Kidney (tissue), 14 donors: ENCODE measurements around the gene EFCAB6. TPM values are rescaled to one million over a fixed set of nuclear protein-coding genes. Genes with fewer than 3 reads are reported as not detected.

Experiments
- DNase-seq, 5 donors: peaks; one replicate each; pipeline ENCODE4 v3.0.0-alpha.2; 2013 to 2020
- FAIRE-seq: peaks from 2 replicates; lab custom pipeline; 2012; peaks lifted over from hg19 to GRCh38; lab: Jason Lieb, UNC
- H3K27ac ChIP-seq, 2 donors: one replicate each; pipeline ENCODE4 v1.7.0; 2013; ENCODE audit warnings: low read depth in 2 of 2, low read length in 2 of 2, inconsistent platforms in 1 of 2
- H3K27me3 ChIP-seq: one replicate; pipeline ENCODE4 v1.7.1; 2013; ENCODE audit warnings: low read length, inconsistent platforms; ENCODE audit not compliant: control insufficient read depth, insufficient read depth
- H3K36me3 ChIP-seq, 3 donors: one replicate each; pipeline versions ENCODE4 v1.7.0 to v1.7.1; 2013; ENCODE audit warnings: low read length in 3 of 3, control low read depth in 1 of 3, inconsistent platforms in 1 of 3; ENCODE audit not compliant: insufficient read depth in 3 of 3, control insufficient read depth in 2 of 3
- H3K4me1 ChIP-seq, 3 donors: one replicate each; pipeline versions ENCODE4 v1.7.0 to v1.7.1; 2013; ENCODE audit warnings: low read length in 3 of 3, inconsistent platforms in 1 of 3, low read depth in 1 of 3; ENCODE audit not compliant: control insufficient read depth in 2 of 3, insufficient read depth in 2 of 3
- H3K4me3 ChIP-seq, 3 donors: one replicate each; pipeline versions ENCODE4 v1.7.0 to v1.8.1; 2013; ENCODE audit warnings: low read length in 3 of 3, control low read depth in 1 of 3, inconsistent platforms in 1 of 3
- H3K9ac ChIP-seq, 3 donors: one replicate each; pipeline versions ENCODE4 v1.7.0 to v1.7.1; 2013; ENCODE audit warnings: low read length in 3 of 3, control low read depth in 1 of 3, inconsistent platforms in 1 of 3
- H3K9me3 ChIP-seq, 3 donors: one replicate each; pipeline versions ENCODE4 v1.7.0 to v1.7.1; 2013; ENCODE audit warnings: low read length in 3 of 3, control low read depth in 1 of 3, inconsistent platforms in 1 of 3; ENCODE audit not compliant: control insufficient read depth in 2 of 3, insufficient read depth in 1 of 3
- CTCF ChIP-seq: IDR thresholded peaks from 3 replicates; pipeline ENCODE4 v1.5.1; 2012; ENCODE audit warnings: mild to moderate bottlenecking, moderate library complexity, borderline replicate concordance; ENCODE audit not compliant: insufficient read depth; ENCODE audit errors: extremely low read depth
- intact Hi-C: fragments of 100-400 bp; cut with DNase I; formaldehyde crosslinking; loops from one replicate; pipeline ENCODE4 v1.11.1; 2022
- polyA plus RNA-seq: library from polyadenylated mRNA; stranded (reverse); fragments of 350-450 nt; fragmentation: Illumina TruSeq; extraction: RNeasy Lipid Tissue Mini Kit (QIAGEN cat#74804); gene quantifications from one replicate; pipeline ENCODE4 v1.2.3, GENCODE V29; 2014; ENCODE audit warnings: low read depth, low replicate concordance; ENCODE audit not compliant: insufficient read depth
- total RNA-seq: library from RNA; stranded (reverse); fragmentation: NEBNext Ultra II Directional; extraction: Animal tissue kit (Norgen Biotek cat#: 25700); gene quantifications from one replicate; pipeline ENCODE4 v1.2.1, GENCODE V29; 2021
- donor health status: control.
- donor health status: control.
- donor health status: control.
- donor health status: control.
- donor health status: control.
- donor health status: DM: yes; HTN: yes; CAD: no.
- donor health status: Normal renal cell carcinoma (clear cell type).

Gene EFCAB6
- total and polyA plus RNA-seq, 2 donors from 2014 or later = 1.5 to 11.8 TPM

- no peaks in the 10 kb centered on the region for H3K27me3 ChIP-seq
- DNase-seq = no peak
- no peaks in the 10 kb centered on the region for H3K9me3 ChIP-seq
- no peak overlapping the region for H3K9ac ChIP-seq
- H3K36me3 ChIP-seq = no peaks in the 10 kb centered on the region
- no peak overlapping the region for H3K4me3 ChIP-seq
- no peaks in the 10 kb centered on the region for H3K4me1 ChIP-seq
- H3K27ac ChIP-seq = no peak overlapping the region
- no peak for TF ChIP-seq CTCF
- no peak for FAIRE-seq
- intact Hi-C loops = no loop called here
Observed at GRCh38 chr22:43736651-43737050, 75.5 kb downstream of the EFCAB6 start.

DNA sequence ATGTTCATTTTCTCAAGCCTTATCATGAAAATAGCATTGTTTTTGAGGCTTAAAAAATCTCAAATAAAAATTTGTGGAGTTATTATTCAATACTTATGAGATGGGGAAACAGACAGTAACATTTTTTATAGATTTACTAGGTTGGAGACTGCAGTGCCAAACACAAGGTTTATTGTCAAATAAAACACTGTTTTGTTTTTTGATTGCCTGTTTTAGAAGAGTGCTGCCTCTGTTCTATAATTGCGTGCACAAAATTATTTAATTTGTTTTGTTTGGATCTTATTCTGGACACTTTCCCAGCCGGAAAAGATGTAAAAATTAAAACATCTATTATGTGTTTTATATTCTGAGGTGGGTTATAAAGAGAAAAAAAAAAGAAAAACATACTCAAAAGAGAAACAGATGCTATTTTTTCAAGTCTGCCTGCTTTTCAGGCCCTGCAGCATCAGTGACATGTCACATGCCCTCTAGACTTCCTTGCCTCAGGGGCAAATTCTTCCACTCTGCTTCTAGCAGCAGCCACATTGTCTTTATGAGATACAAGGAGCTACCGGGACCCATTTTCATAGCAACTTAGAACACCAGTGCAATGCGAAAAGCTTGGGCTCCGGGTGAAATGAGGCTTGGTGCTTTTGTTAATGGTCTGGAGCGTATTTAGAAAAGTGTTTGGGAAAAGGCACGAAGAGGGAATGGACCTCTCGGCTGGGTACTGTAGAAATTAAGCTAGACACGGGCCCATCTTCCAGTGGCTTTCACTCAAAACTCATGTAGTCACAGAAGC is 77.5 kb downstream of the EFCAB6 start:
- Histone ChIP-seq H3K9ac (no peak overlapping the region), H3K27ac (no peak overlapping the region), H3K4me1 (no peaks in the 10 kb centered on the region), H3K9me3 (no peaks in the 10 kb centered on the region), H3K36me3 (no peaks in the 10 kb centered on the region), H3K4me3 (no peak overlapping the region), H3K27me3 (no peaks in the 10 kb centered on the region)
- TF ChIP-seq CTCF = no peak
- intact Hi-C loops = no loop called here
- no peak for FAIRE-seq
- DNase-seq = peak in 1 of 5 donors; percentile 41

DNA sequence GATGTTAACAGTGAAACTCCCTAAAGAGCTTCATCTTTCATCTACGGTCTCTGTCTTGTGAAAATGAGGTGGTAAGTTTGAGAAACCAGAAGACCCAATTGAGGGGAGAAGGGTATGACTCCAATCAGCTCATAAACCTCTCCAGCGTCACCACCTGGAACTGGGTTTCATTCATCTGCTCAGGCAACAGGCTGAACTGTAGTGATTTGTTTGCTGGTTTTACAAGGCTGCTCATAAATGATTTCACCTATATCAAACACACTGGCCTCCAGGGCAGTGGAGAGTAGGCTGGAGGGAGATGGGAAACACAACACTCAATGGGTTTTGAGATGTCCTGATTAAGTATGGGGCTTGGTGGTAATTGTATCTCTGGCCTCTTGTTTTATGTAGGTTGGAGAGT is 79.0 kb downstream of the EFCAB6 start:
- Histone ChIP-seq H3K36me3 (no peaks in the 10 kb centered on the region), H3K4me3 (no peak overlapping the region), H3K4me1 (no peaks in the 10 kb centered on the region), H3K27ac (no peak overlapping the region), H3K9ac (no peak overlapping the region), H3K9me3 (no peaks in the 10 kb centered on the region), H3K27me3 (no peaks in the 10 kb centered on the region)
- FAIRE-seq (no peak), DNase-seq (no peak)
- intact Hi-C loops = no loop called here
- TF ChIP-seq CTCF = no peak

- DNase-seq (no peak), FAIRE-seq (no peak)
- H3K36me3 ChIP-seq = no peaks in the 10 kb centered on the region
- H3K27me3 ChIP-seq = no peaks in the 10 kb centered on the region
- TF ChIP-seq CTCF = no peak
- intact Hi-C loops = no loop called here
- H3K9ac ChIP-seq = no peak overlapping the region
- H3K4me3 ChIP-seq = no peak overlapping the region
- H3K9me3 ChIP-seq = no peaks in the 10 kb centered on the region
- H3K27ac ChIP-seq = no peak overlapping the region
- no peaks in the 10 kb centered on the region for H3K4me1 ChIP-seq
Observed at GRCh38 chr22:43731988-43732387, 80.1 kb downstream of the EFCAB6 start.
